Measurements from ENCODE around the gene GLIS1.

The GLIS1 gene

DNA sequence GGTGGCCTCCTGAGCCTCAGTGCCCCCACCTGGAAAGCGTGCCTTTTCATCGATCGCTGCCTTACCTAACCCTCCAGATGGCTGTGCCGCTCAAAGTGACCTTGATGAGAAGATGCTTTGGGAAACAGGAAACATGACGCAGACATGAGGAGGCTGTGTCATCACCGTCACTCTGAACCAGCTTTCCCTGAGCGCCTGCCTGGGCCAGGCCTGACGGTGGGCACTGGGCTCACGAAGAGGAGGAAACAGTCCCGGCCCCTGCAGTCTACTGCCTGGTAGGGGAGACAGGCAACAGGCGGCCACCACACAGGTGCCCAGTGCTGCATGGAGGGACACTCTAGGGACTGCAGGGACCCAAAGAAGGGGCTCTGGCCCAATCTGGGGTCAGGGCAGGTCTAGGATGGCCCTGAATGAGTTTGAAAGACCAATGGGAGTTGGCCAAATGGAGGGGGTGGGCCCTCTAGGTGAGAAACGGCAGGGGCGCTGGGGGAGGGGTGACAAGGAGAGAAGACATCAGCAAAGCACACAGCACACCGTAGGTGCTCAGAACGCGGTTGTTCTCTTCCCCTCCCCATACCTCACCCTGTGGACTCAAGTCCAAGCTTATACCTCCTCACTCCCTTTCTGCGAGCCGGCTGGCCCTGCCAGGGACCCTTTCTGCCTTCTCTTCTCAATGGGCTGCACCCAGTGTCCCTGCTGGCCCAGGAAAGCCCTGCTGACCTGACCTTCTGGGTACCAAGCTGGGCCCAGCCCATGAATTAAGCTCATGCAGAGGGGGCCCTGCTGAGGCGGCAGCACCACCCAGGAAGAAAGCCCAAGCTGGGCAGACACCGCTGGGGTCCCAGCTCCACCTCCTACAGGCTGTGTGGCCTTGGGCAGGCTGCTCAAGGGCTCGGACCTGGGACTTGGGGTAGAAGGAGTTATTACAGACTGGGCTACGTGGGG, 44.9 kb downstream of the GLIS1 start:
- DNase-seq (ENCODE audit: low read depth) = no peak

GRCh38 chr1:53693339-53693738, 45.6 kb downstream of the GLIS1 start:
- DNase-seq (ENCODE audit: low read depth) = no peak

DNA sequence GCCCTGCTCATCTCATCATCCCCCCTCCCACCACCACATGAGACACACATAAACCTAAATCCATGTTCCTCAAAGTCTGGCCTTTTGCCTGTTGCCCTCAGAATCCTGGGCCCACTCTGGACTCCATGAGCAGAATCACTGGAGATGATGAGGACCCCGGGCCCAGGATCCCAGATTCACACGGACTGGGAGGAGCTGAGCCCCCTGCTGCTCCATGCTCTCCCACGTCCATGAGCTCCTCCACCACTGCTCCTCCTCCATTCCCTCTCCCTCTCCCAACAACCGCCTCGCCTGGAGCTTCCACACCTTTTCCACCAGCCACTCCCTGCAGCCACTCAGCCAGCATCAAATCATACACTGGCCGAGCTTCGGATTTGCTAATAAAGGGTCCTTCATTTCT, 47.6 kb downstream of the GLIS1 start:
- no peak for DNase-seq (ENCODE audit: low read depth)

- no peak for DNase-seq (ENCODE audit: low read depth)
Measured at GRCh38 chr1:53690411-53690810, 48.6 kb downstream of the GLIS1 start.

GRCh38 chr1:53689736-53690326, 49.1 kb downstream of the GLIS1 start:
- DNase-seq (ENCODE audit: low read depth) = no peak

DNA sequence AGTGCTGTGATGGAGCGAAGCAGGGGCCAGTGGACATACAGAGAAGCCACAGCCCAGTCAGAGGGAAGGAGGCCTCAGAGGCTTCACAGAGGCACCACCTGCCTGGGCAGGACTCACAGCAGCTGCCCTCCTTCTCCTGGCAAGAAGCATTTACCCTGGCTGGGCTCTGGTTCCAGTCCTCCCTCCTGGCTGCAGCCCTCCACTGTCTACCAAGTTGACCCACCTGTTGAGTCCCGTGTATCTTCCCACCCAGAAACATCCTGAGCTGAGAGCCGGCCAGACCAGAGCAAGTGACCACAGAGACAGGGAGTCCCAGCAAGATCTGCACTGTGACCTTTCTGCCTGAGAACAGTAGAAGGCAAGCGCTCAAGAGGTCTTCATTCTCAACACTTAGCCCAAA, 49.7 kb downstream of the GLIS1 start:
- no peak for DNase-seq (ENCODE audit: low read depth)

GRCh38 chr1:53688381-53689102, 50.4 kb downstream of the GLIS1 start:
- no peak for DNase-seq (ENCODE audit: low read depth)

- no peak for DNase-seq (ENCODE audit: low read depth)
Measured at GRCh38 chr1:53687901-53688300, 51.1 kb downstream of the GLIS1 start.

- DNase-seq (ENCODE audit: low read depth) = no peak
Measured at GRCh38 chr1:53687426-53687825, 51.5 kb downstream of the GLIS1 start.

DNA sequence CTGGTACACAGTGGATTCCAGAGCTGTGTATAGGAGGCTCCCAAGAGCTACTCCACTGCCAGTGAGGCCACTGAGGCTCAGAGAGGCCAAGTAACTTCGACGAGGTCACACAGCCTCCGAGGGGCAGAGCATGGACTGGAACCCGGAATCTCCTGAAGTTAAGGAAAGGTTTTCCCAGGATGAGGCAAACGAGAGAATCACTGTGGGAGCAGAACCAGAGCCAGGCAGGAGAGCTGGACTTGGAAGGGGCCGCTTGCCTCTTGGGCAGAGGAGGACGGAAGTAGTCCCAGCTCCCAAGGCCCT, 52.0 kb downstream of the GLIS1 start:
- no peak for DNase-seq (ENCODE audit: low read depth)

- no peak for DNase-seq (ENCODE audit: low read depth)
Measured at GRCh38 chr1:53686091-53686964, 52.6 kb downstream of the GLIS1 start.

DNA sequence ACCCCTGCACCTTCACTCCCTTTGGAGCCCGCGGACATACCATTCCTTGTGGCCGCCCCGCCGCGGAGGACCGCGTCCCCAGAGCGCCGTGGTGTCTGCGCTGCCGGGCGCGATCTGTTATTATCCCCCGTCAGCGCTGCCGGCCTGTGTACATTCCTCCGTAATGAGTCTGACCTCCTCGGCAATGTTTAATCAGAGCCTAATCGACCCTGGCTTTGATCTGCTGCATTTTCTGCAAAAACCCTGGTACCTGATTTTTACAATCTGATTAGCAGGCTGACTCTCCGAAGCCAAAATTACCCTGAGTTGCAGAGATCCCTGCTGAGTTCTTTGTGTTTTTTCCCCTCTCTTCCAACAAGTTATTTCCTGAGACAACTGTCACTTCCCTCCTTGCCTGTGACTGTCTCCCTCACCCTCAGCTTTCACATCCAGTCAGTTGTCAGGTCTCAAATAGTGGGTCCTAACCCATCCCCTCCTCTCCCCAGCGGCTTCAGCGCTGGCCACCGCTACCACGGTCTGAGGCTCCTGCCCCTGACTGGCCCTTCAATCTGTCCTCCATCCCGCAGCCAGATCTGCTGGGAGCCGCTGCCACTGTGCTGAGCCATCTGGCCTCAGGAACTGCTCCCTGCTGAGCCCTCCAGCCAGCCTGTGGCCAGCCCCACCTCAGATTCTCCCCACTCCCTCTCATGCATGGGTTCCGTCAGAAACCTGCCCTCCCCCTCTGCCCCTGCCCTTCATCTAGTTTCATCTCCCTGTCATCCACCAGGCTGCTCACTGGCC, 53.5 kb downstream of the GLIS1 start:
- DNase-seq (ENCODE audit: low read depth) = no peak

DNA sequence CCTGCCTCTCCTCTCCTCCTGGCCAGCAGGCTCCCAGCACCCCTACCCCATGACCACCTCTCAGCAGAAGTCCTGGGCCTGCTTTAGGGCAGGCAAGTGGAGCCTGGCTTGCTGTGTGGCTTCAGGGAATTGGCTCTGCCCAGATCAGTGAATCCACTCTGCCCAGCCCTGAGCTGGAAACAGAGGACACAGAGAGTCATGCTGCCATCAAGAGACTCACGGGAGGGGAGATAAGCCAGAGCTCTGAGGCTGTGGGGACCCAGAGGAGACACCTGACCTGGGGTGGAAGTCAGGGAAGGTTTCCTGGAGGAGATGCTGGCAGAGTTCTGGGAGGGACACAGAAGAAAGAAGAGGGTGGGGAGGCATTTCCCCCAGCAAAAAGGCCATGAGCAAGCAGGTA, 54.2 kb downstream of the GLIS1 start:
- no peak for DNase-seq (ENCODE audit: low read depth)

DNA sequence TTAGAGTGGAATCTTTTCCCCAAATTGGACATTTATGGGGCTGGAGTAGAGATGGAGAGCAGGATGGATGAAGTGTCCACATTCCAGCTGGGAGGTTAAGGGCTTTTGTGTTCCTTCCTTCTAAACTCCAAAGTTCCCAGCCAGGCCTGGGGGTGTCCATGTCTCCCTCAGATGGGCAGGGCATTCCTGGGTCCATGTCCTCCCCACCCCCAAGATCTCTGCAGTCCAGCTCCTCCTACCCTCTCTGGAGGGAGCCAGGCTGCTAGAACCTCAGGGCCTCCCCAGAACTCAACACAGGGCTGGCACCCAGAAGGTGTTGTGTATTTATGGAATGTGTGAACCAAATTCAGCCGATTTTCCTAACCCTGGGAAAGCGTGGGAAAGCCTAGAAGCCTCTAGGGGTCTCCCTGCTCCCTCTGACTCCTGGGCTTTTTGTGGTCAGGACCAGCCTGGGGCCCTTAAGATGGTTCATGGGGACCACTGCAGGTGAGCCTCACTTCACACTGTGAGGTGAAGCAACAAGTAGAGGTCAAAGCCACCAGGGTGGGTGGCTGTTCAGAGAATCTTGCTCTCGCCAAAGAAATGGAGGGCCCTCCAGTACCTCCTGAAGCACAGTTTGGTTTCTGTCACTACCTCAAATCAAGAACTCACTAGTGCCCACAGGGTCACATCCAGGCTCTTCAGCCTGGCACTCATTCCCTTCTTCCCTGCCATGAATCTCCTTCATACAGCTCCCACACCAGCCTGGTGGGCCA, 54.8 kb downstream of the GLIS1 start:
- no peak for DNase-seq (ENCODE audit: low read depth)

GRCh38 chr1:53682881-53683280, 56.1 kb downstream of the GLIS1 start:
- DNase-seq (ENCODE audit: low read depth) = no peak

GRCh38 chr1:53681977-53682685, 56.8 kb downstream of the GLIS1 start:
- DNase-seq (ENCODE audit: low read depth) = peak; percentile 17

- no peak for DNase-seq (ENCODE audit: low read depth)
Measured at GRCh38 chr1:53681351-53681976, 57.5 kb downstream of the GLIS1 start.

- no peak for DNase-seq (ENCODE audit: low read depth)
Measured at GRCh38 chr1:53680868-53681267, 58.1 kb downstream of the GLIS1 start.
